HepG2 (cell line): ENCODE measurements around the gene POGLUT2. TPM values are rescaled to one million over a fixed set of nuclear protein-coding genes. Genes with fewer than 3 reads are reported as not detected.

Experiments
- ATF4 ChIP-seq, 2 experiments: fragments of 450-650 bp in 1 of 2; sonication (generic) in 1 of 2; formaldehyde crosslinking; IDR thresholded peaks; 2 replicates each; pipeline versions ENCODE4 v1.5.0 to v1.8.0; 2020 to 2022; ENCODE audit warnings: mild to moderate bottlenecking in 1 of 2, missing genetic modification reagents in 1 of 2
- CEBPB ChIP-seq: IDR thresholded peaks from 2 replicates; pipeline ENCODE4 v1.6.1; 2011; ENCODE audit warnings: low read depth, low read length, improper control_type of control experiment, borderline replicate concordance
- CERS6 ChIP-seq: sonication (generic); formaldehyde crosslinking; IDR thresholded peaks from 2 replicates; pipeline ENCODE4 v1.5.0; 2020; ENCODE audit warnings: missing genetic modification reagents
- DMAP1 ChIP-seq: IDR thresholded peaks from 2 replicates; pipeline ENCODE4 v1.6.1; 2016
- DPF2 ChIP-seq: sonication (generic); formaldehyde crosslinking; IDR thresholded peaks from 2 replicates; pipeline ENCODE4 v1.4.0; 2020; ENCODE audit warnings: mild to moderate bottlenecking, low read depth, missing genetic modification reagents, borderline replicate concordance
- DR1 ChIP-seq: sonication (generic); formaldehyde crosslinking; IDR thresholded peaks from 2 replicates; pipeline ENCODE4 v1.8.0; 2021; ENCODE audit warnings: mild to moderate bottlenecking, missing genetic modification reagents, inconsistent platforms
- ELF4 ChIP-seq: sonication (generic); formaldehyde crosslinking; IDR thresholded peaks from 2 replicates; pipeline ENCODE4 v1.5.0; 2020; ENCODE audit warnings: missing genetic modification reagents, mild to moderate bottlenecking, moderate library complexity, borderline replicate concordance
- GABPA ChIP-seq, 2 experiments: IDR thresholded peaks; 2 replicates each; pipeline ENCODE4 v1.6.1; 2011 to 2016; ENCODE audit warnings: low read depth in 2 of 2, low read length in 1 of 2, missing biosample characterization in 1 of 2, missing genetic modification characterization in 1 of 2
- HIVEP1 ChIP-seq: sonication (generic); formaldehyde crosslinking; IDR thresholded peaks from 2 replicates; pipeline ENCODE4 v1.4.0; 2020; ENCODE audit warnings: mild to moderate bottlenecking, missing genetic modification reagents
- NFE2L2 ChIP-seq: fragments of 150-350 bp; IDR thresholded peaks from 2 replicates; pipeline ENCODE4 v1.6.1; 2014; ENCODE audit warnings: low read length
- NFYB ChIP-seq: sonication (generic); formaldehyde crosslinking; IDR thresholded peaks from 2 replicates; pipeline ENCODE4 v1.4.0; 2020; ENCODE audit warnings: missing genetic modification reagents
- RAD21 ChIP-seq: fragments of 450-650 bp; formaldehyde crosslinking; IDR thresholded peaks from 2 replicates; pipeline ENCODE4 v1.5.0; 2020; ENCODE audit warnings: mild to moderate bottlenecking
- RARA ChIP-seq: IDR thresholded peaks from 2 replicates; pipeline ENCODE4 v1.6.1; 2016; ENCODE audit warnings: missing genetic modification reagents, missing compliant biosample characterization
- RFX5 ChIP-seq: IDR thresholded peaks from 2 replicates; pipeline ENCODE4 v1.6.1; 2011; ENCODE audit warnings: low read depth, low read length, improper control_type of control experiment
- STAT5B ChIP-seq: sonication (generic); formaldehyde crosslinking; IDR thresholded peaks from 2 replicates; pipeline ENCODE4 v1.4.0; 2020; ENCODE audit warnings: missing genetic modification reagents
- ZC3H13 ChIP-seq: sonication (generic); formaldehyde crosslinking; IDR thresholded peaks from 2 replicates; pipeline ENCODE4 v1.8.1; 2023; ENCODE audit warnings: mild to moderate bottlenecking, missing genetic modification reagents, moderate library complexity
- ZNF337 ChIP-seq: sonication (generic); formaldehyde crosslinking; IDR thresholded peaks from 2 replicates; pipeline ENCODE4 v1.5.1; 2020; ENCODE audit warnings: missing genetic modification reagents, low read depth, mild to moderate bottlenecking, borderline replicate concordance
- ZNF644 ChIP-seq: IDR thresholded peaks from 2 replicates; pipeline ENCODE4 v1.6.1; 2016; ENCODE audit warnings: low read depth
- ZNF841 ChIP-seq: sonication (generic); formaldehyde crosslinking; IDR thresholded peaks from 2 replicates; pipeline ENCODE4 v1.8.1; 2023; ENCODE audit warnings: missing genetic modification reagents, borderline replicate concordance
- ZNF883 ChIP-seq: sonication (generic); formaldehyde crosslinking; IDR thresholded peaks from 2 replicates; pipeline ENCODE4 v1.5.1; 2020; ENCODE audit warnings: mild to moderate bottlenecking, missing genetic modification reagents; ENCODE audit errors: not compliant biosample characterization
- polyA plus RNA-seq, 8 experiments: library from polyadenylated mRNA; depleted of rRNA in 3 of 8; stranded (reverse) in 7 of 8; unstranded in 1 of 8; fragments of >200 nt; fragmentation: Illumina TruSeq in 4 of 8; extraction: Trizol in 4 of 8; gene quantifications; 2 replicates each; pipeline versions ENCODE4 v1.2.1 to v1.2.3, GENCODE V29; 2011 to 2016; ENCODE audit warnings: low read depth in 4 of 8, missing spikeins in 1 of 8, mixed read lengths in 1 of 8; ENCODE audit not compliant: insufficient read depth in 1 of 8
- total RNA-seq, 5 experiments: library from RNA; depleted of rRNA; stranded (reverse); fragments of >200 nt; fragmentation: Illumina TruSeq; extraction: Trizol; gene quantifications; 2 replicates each; pipeline ENCODE4 v1.2.3, GENCODE V29; 2016; ENCODE audit warnings: low read depth in 1 of 5
- TF ChIP-seq, protein P1 (sequence below): IDR thresholded peaks from 2 replicates; pipeline ENCODE4 v1.4.0; 2020; ENCODE audit warnings: mild to moderate bottlenecking, missing genetic modification reagents
- TF ChIP-seq, protein P2 (sequence below): sonication (generic); formaldehyde crosslinking; IDR thresholded peaks from 2 replicates; pipeline ENCODE4 v1.4.0; 2020; ENCODE audit warnings: missing genetic modification reagents
- TF ChIP-seq, protein P3 (sequence below): IDR thresholded peaks from 2 replicates; pipeline ENCODE4 v1.6.1; 2012; ENCODE audit warnings: inconsistent platforms
- TF ChIP-seq, protein P4 (sequence below): sonication (generic); formaldehyde crosslinking; IDR thresholded peaks from 2 replicates; pipeline ENCODE4 v1.4.0; 2020; ENCODE audit warnings: missing genetic modification reagents

The POGLUT2 gene
- total and polyA plus RNA-seq, 2 of the 13 experiments (the other 11 are each of a cell fraction or from before 2014, with no cell fraction given), result 18.0 to 26.1 TPM

DNA sequence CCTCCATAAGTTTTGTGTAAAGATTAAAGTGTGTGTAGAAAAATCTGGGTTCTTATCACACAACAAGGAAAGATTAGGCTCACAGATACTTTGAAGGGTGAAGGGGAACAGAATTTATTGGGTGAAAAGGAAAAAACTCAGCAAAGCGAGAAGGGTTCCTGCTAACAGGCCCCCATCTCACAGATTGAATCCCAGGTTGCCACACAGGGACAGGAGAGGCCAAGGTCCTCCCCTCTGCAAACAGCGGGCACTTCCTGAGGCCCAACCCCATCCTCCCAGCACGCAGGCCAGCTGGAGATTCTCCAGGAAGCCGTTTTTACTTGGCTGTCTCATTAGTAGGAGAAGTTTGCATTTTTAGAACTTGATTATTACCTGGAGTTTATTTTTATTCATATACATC lies 31.9 kb upstream of the POGLUT2 start (continued):
- TF ChIP-seq, protein P1, sequence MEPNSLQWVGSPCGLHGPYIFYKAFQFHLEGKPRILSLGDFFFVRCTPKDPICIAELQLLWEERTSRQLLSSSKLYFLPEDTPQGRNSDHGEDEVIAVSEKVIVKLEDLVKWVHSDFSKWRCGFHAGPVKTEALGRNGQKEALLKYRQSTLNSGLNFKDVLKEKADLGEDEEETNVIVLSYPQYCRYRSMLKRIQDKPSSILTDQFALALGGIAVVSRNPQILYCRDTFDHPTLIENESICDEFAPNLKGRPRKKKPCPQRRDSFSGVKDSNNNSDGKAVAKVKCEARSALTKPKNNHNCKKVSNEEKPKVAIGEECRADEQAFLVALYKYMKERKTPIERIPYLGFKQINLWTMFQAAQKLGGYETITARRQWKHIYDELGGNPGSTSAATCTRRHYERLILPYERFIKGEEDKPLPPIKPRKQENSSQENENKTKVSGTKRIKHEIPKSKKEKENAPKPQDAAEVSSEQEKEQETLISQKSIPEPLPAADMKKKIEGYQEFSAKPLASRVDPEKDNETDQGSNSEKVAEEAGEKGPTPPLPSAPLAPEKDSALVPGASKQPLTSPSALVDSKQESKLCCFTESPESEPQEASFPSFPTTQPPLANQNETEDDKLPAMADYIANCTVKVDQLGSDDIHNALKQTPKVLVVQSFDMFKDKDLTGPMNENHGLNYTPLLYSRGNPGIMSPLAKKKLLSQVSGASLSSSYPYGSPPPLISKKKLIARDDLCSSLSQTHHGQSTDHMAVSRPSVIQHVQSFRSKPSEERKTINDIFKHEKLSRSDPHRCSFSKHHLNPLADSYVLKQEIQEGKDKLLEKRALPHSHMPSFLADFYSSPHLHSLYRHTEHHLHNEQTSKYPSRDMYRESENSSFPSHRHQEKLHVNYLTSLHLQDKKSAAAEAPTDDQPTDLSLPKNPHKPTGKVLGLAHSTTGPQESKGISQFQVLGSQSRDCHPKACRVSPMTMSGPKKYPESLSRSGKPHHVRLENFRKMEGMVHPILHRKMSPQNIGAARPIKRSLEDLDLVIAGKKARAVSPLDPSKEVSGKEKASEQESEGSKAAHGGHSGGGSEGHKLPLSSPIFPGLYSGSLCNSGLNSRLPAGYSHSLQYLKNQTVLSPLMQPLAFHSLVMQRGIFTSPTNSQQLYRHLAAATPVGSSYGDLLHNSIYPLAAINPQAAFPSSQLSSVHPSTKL, result peak; percentile 82
- no peak for TF ChIP-seq ATF4 (CRISPR knock-in tag; IDR thresholded peaks at IDR 0.05)
- no peak for TF ChIP-seq ZNF841
- 0 out of 2 replicates have a peak, but pooled peaks have one; percentile 38 for TF ChIP-seq ELF4 (CRISPR knock-in tag)
- no peak for TF ChIP-seq NFYB (CRISPR knock-in tag)
- TF ChIP-seq, protein P2, sequence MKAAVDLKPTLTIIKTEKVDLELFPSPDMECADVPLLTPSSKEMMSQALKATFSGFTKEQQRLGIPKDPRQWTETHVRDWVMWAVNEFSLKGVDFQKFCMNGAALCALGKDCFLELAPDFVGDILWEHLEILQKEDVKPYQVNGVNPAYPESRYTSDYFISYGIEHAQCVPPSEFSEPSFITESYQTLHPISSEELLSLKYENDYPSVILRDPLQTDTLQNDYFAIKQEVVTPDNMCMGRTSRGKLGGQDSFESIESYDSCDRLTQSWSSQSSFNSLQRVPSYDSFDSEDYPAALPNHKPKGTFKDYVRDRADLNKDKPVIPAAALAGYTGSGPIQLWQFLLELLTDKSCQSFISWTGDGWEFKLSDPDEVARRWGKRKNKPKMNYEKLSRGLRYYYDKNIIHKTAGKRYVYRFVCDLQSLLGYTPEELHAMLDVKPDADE (CRISPR knock-in tag), result no peak
- TF ChIP-seq ZNF883 (CRISPR knock-in tag), result no peak
- no peak for TF ChIP-seq RFX5
- TF ChIP-seq RARA (CRISPR knock-in tag), result 0 out of 2 replicates have a peak, but pooled peaks have one; percentile 40
- no peak for TF ChIP-seq STAT5B (CRISPR knock-in tag)
- TF ChIP-seq DR1 (CRISPR knock-in tag), result no peak
- TF ChIP-seq ZNF644 (CRISPR knock-in tag), result peak; percentile 69; the same call in 1 of the 2 replicates
- 0 out of 2 replicates have a peak, but pooled peaks have one; percentile 57 for TF ChIP-seq DPF2 (CRISPR knock-in tag)
- TF ChIP-seq ZC3H13 (CRISPR knock-in tag), result no peak
- 0 out of 2 replicates have a peak, but pooled peaks have one; percentile 20 for TF ChIP-seq RAD21 (CRISPR knock-in tag)
- TF ChIP-seq GABPA (IDR thresholded peaks at IDR 0.05; ENCODE audit: low read depth, low read length), result no peak
- peak; percentile 78 for TF ChIP-seq GABPA (CRISPR knock-in tag; IDR thresholded peaks at IDR 0.05; ENCODE audit: low read depth)
- no peak for TF ChIP-seq CERS6
- no peak for TF ChIP-seq ZNF337 (CRISPR knock-in tag)
- TF ChIP-seq, protein P3, sequence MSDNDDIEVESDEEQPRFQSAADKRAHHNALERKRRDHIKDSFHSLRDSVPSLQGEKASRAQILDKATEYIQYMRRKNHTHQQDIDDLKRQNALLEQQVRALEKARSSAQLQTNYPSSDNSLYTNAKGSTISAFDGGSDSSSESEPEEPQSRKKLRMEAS, result peak; percentile 52; the same call in 1 of the 2 replicates
- TF ChIP-seq CEBPB, result peak; percentile 84
- TF ChIP-seq DMAP1 (CRISPR knock-in tag), result peak; percentile 55; the same call in 1 of the 2 replicates
- no peak for TF ChIP-seq NFE2L2
- TF ChIP-seq, protein P4, sequence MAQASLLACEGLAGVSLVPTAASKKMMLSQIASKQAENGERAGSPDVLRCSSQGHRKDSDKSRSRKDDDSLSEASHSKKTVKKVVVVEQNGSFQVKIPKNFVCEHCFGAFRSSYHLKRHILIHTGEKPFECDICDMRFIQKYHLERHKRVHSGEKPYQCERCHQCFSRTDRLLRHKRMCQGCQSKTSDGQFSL (CRISPR knock-in tag), result no peak
- no peak for TF ChIP-seq HIVEP1 (CRISPR knock-in tag)
